Right lobe of liver (tissue), 6 donors: ENCODE measurements around the gene SMPX. TPM values are rescaled to one million over a fixed set of nuclear protein-coding genes. Genes with fewer than 3 reads are reported as not detected.
"Not testable (repeated sequence)": the region's sequence is repeated elsewhere in the genome, so short reads cannot be mapped to it uniquely, and the experiment has no call there.

Source experiments
- ATAC-seq, 4 donors: fragments of 200-7000 bp; cut with Tn5 transposase; one replicate each; pipeline ENCODE4 v1.9.1; 2020; ENCODE audit warnings: mild to moderate bottlenecking in 4 of 4, moderate library complexity in 4 of 4
- DNase-seq, 3 donors: peaks; one replicate each; pipeline ENCODE4 v3.0.0-alpha.2; 2020
- H3K27ac ChIP-seq, 3 donors: fragments of 200-600 bp; one replicate each; pipeline ENCODE4 v1.8.0; 2022
- H3K27me3 ChIP-seq, 2 donors: fragments of 200-600 bp; one replicate each; pipeline ENCODE4 v1.8.0; 2022
- H3K36me3 ChIP-seq, 4 donors: fragments of 200-600 bp; sonication (generic) in 1 of 4; one replicate each; pipeline versions ENCODE4 v1.5.1 to v1.8.0; 2017 to 2022; ENCODE audit warnings: control low read depth in 1 of 4
- H3K4me1 ChIP-seq, 4 donors: fragments of 200-600 bp; sonication (generic) in 1 of 4; one replicate each; pipeline versions ENCODE4 v1.5.1 to v1.8.0; 2017 to 2022; ENCODE audit warnings: control low read depth in 1 of 4
- H3K4me3 ChIP-seq, 3 donors: fragments of 200-600 bp; one replicate each; pipeline ENCODE4 v1.8.0; 2022
- H3K9me3 ChIP-seq, 4 donors: fragments of 200-600 bp; sonication (generic) in 1 of 4; one replicate each; pipeline versions ENCODE4 v1.5.1 to v1.8.0; 2017 to 2022; ENCODE audit warnings: control low read depth in 1 of 4
- CTCF ChIP-seq, 4 donors: fragments of 200-600 bp in 3 of 4; fragments of 450-650 bp in 1 of 4; IDR thresholded peaks; one replicate each; pipeline versions ENCODE4 v1.5.1 to v1.8.0; 2016 to 2022; ENCODE audit warnings: antibody characterized with exemption in 4 of 4, mild to moderate bottlenecking in 2 of 4
- POLR2A ChIP-seq: fragments of 450-650 bp; IDR thresholded peaks from one replicate; pipeline ENCODE4 v1.6.1; 2017; ENCODE audit warnings: antibody characterized with exemption, mild to moderate bottlenecking
- WGBS: methylation state at CpG from one replicate; pipeline ENCODE4 v1.1.6; 2018; ENCODE audit warnings: low coverage, low lambda C conversion rate; ENCODE audit not compliant: insufficient coverage; ENCODE audit errors: missing lambda C conversion rate; 5-methylcytosine and 5-hydroxymethylcytosine counted together
- intact Hi-C, 2 donors: fragments of 100-400 bp; cut with DNase I; formaldehyde crosslinking; loops; one replicate each; pipeline versions ENCODE4 v1.11.2 to v1.14.1; 2022
- total RNA-seq, 6 experiments: library from RNA; depleted of rRNA in 2 of 6; stranded (reverse); fragments of >200 nt in 2 of 6; fragmentation: NEBNext Ultra II Directional in 3 of 6; extraction: Animal tissue kit (Norgen Biotek cat#: 25700) in 3 of 6; gene quantifications; one replicate each; pipeline versions ENCODE4 v1.1.0 to v1.2.4, GENCODE V29; 2016 to 2023
- donor health status: DM: no; HTN: yes; CAD: no.
- donor health status: DM: no; HTN: no; CAD: no.
- donor health status: DM: no; HTN: no; CAD: no.
- donor health status: DM: no; HTN: yes; CAD: no.
- donor health status: DM: no; HTN: yes; CAD: no.

Gene SMPX
- total RNA-seq, 6 experiments from 2014 or later, result 0.32 to 1.1 (median 0.56) TPM; not detected in 1

- Histone ChIP-seq H3K36me3 (no peaks in the 10 kb centered on the region), H3K9me3 (no peaks in the 10 kb centered on the region), H3K4me1 (no peaks in the 10 kb centered on the region), H3K27me3 (no peaks in the 10 kb centered on the region), H3K27ac (no peak overlapping the region), H3K4me3 (no peak overlapping the region)
- no peak for ATAC-seq
- WGBS, result 0% methylated on average over 1 of the region's 1 CpG
- no peak for TF ChIP-seq CTCF (IDR thresholded peaks at IDR 0.05)
- TF ChIP-seq POLR2A, result no peak
- DNase-seq, result no peak
- intact Hi-C loops, result no loop called here
Measured at GRCh38 chrX:21778236-21778635, 20.3 kb upstream of the SMPX start.

GRCh38 chrX:21775128-21775527 is 17.2 kb upstream of the SMPX start:
- H3K27me3 ChIP-seq, H3K27ac ChIP-seq, H3K9me3 ChIP-seq, H3K4me1 ChIP-seq, H3K4me3 ChIP-seq, H3K36me3 ChIP-seq, intact Hi-C loops, ATAC-seq, DNase-seq: not testable (repeated sequence)

GRCh38 chrX:21773036-21773435 is 15.1 kb upstream of the SMPX start:
- H3K27me3 ChIP-seq, H3K4me1 ChIP-seq, H3K27ac ChIP-seq, H3K4me3 ChIP-seq, intact Hi-C loops, H3K36me3 ChIP-seq, DNase-seq, H3K9me3 ChIP-seq, ATAC-seq: not testable (repeated sequence)
- WGBS, result 25% methylated on average over 2 of the region's 2 CpGs

- ATAC-seq (peak in 2 of 4 donors; percentile 68 to 75), DNase-seq (peak in 2 of 3 donors; percentile 18 to 43)
- Histone ChIP-seq H3K27me3 (no peaks in the 10 kb centered on the region), H3K27ac (peak overlapping the region in 1 of 3 donors; percentile 29), H3K4me3 (no peak overlapping the region), H3K9me3 (no peaks in the 10 kb centered on the region), H3K36me3 (no peaks in the 10 kb centered on the region), H3K4me1 (no peaks in the 10 kb centered on the region)
- TF ChIP-seq POLR2A, result no peak
- TF ChIP-seq CTCF (IDR thresholded peaks at IDR 0.05), result no peak
- WGBS, result 56% methylated on average over 3 of the region's 10 CpGs
- intact Hi-C loops, result no loop called here
Measured at GRCh38 chrX:21770631-21771321, 12.9 kb upstream of the SMPX start.

- Histone ChIP-seq H3K27me3 (no peaks in the 10 kb centered on the region), H3K36me3 (no peaks in the 10 kb centered on the region), H3K9me3 (no peaks in the 10 kb centered on the region), H3K27ac (no peak overlapping the region), H3K4me1 (no peaks in the 10 kb centered on the region), H3K4me3 (no peak overlapping the region)
- intact Hi-C loops, result no loop called here
- no peak for ATAC-seq
- DNase-seq, result no peak
- no peak for TF ChIP-seq CTCF (IDR thresholded peaks at IDR 0.05)
- no peak for TF ChIP-seq POLR2A
Measured at GRCh38 chrX:21766101-21766500, 8.2 kb upstream of the SMPX start.

GRCh38 chrX:21764008-21764407 is 6.1 kb upstream of the SMPX start:
- 49% methylated on average over 3 of the region's 3 CpGs for WGBS
- no peak overlapping the region for H3K27ac ChIP-seq

More at GRCh38 chrX:21764008-21764407, 6.1 kb upstream of the SMPX start:
- no peaks in the 10 kb centered on the region for H3K27me3 ChIP-seq
- ATAC-seq (no peak), DNase-seq (no peak)
- H3K9me3 ChIP-seq, result no peaks in the 10 kb centered on the region
- H3K4me3 ChIP-seq, result no peak overlapping the region
- no peaks in the 10 kb centered on the region for H3K4me1 ChIP-seq
- no peaks in the 10 kb centered on the region for H3K36me3 ChIP-seq
- intact Hi-C loops, result no loop called here
- TF ChIP-seq CTCF (IDR thresholded peaks at IDR 0.05) (no peak), POLR2A (no peak)
